T-cell (primary cell): ENCODE data around the gene FOXRED2. TPM values are rescaled to one million over a fixed set of nuclear protein-coding genes. Genes with fewer than 3 reads are reported as not detected.

Source experiments
- ATAC-seq, 4 experiments: fragments of 200-7000 bp in 3 of 4; fragments of 150-1000 bp in 1 of 4; cut with Tn5 transposase; replicated peaks in 1 of 4; 1 replicate in 3 of 4; 2 replicates in 1 of 4; pipeline ENCODE4 v1.10.0; 2021; ENCODE audit warnings: moderate library complexity in 3 of 4, mild to moderate bottlenecking in 2 of 4, moderate number of reproducible peaks in 1 of 4
- CTCF ChIA-PET, 2 donors: fragments of 300-600 bp; sonication (Branson Sonifier 250); formaldehyde crosslinking; loops; one replicate each; lab custom pipeline; 2022; ENCODE audit warnings: antibody characterized with exemption in 2 of 2; lab: Charles Lee
- POLR2A ChIA-PET, 2 donors: fragments of 300-600 bp; sonication (Branson Sonifier 250); formaldehyde crosslinking; loops; one replicate each; lab custom pipeline; 2022; ENCODE audit warnings: antibody characterized with exemption in 2 of 2; lab: Charles Lee
- DNase-seq, 35 experiments: peaks; one replicate each; pipeline versions ENCODE4 v3.0.0 to v3.0.0-alpha.2; 2013 to 2023
- H3K27ac ChIP-seq: one replicate; pipeline ENCODE4 v1.5.1; 2013; ENCODE audit warnings: low read length
- H3K27me3 ChIP-seq, 2 experiments: replicated peaks in 1 of 2; 1 replicate in 1 of 2; 2 replicates in 1 of 2; pipeline versions ENCODE4 v1.6.1 to v1.7.0; 2013; ENCODE audit warnings: low read length in 1 of 2, mixed read lengths in 1 of 2; ENCODE audit not compliant: control insufficient read depth in 2 of 2, insufficient read depth in 2 of 2; ENCODE audit errors: extremely low read depth in 1 of 2
- H3K36me3 ChIP-seq, 2 donors: 1 replicate in 1 of 2; 2 replicates in 1 of 2; pipeline versions ENCODE4 v1.6.1 to v1.7.0; 2013; ENCODE audit warnings: low read length in 1 of 2; ENCODE audit not compliant: control insufficient read depth in 2 of 2, insufficient read depth in 1 of 2; ENCODE audit errors: extremely low read depth in 1 of 2
- H3K4me1 ChIP-seq, 2 experiments: 1 replicate in 1 of 2; 2 replicates in 1 of 2; pipeline versions ENCODE4 v1.6.1 to v1.7.0; 2013; ENCODE audit warnings: low read length in 2 of 2, mixed read lengths in 1 of 2; ENCODE audit not compliant: insufficient read depth in 2 of 2, control insufficient read depth in 1 of 2; ENCODE audit errors: extremely low read depth in 1 of 2
- H3K4me3 ChIP-seq, 2 donors: 1 replicate in 1 of 2; 2 replicates in 1 of 2; pipeline versions ENCODE4 v1.5.1 to v1.7.0; 2013; ENCODE audit warnings: mild to moderate bottlenecking in 2 of 2, low read length in 1 of 2, moderate library complexity in 1 of 2; ENCODE audit not compliant: control insufficient read depth in 1 of 2; ENCODE audit errors: extremely low read depth in 1 of 2
- H3K9me3 ChIP-seq: 2 replicates; pipeline ENCODE4 v1.7.0; 2013
- H3K27ac Mint-ChIP-seq, 2 donors: one replicate each; pipeline ENCODE4 v1.8.0; 2020 to 2021; ENCODE audit warnings: mild to moderate bottlenecking in 2 of 2, mixed read lengths in 2 of 2
- H3K27me3 Mint-ChIP-seq, 2 donors: one replicate each; pipeline ENCODE4 v1.8.0; 2021 to 2022; ENCODE audit warnings: mixed read lengths in 2 of 2
- H3K36me3 Mint-ChIP-seq: one replicate; pipeline ENCODE4 v1.8.0; 2021; ENCODE audit warnings: mixed read lengths
- H3K4me1 Mint-ChIP-seq, 3 donors: one replicate each; pipeline ENCODE4 v1.8.0; 2020 to 2022; ENCODE audit warnings: mixed read lengths in 3 of 3, mild to moderate bottlenecking in 1 of 3
- H3K4me3 Mint-ChIP-seq, 3 donors: one replicate each; pipeline ENCODE4 v1.8.0; 2020 to 2022; ENCODE audit warnings: mild to moderate bottlenecking in 3 of 3, mixed read lengths in 3 of 3, moderate library complexity in 3 of 3
- H3K9me3 Mint-ChIP-seq, 3 donors: one replicate each; pipeline ENCODE4 v1.8.0; 2020 to 2022; ENCODE audit warnings: mixed read lengths in 3 of 3
- WGBS: methylation state at CpG from one replicate; pipeline ENCODE4 v1.1.5; 2013; ENCODE audit warnings: missing lambda C conversion rate; ENCODE audit not compliant: insufficient coverage; 5-methylcytosine and 5-hydroxymethylcytosine counted together
- total RNA-seq, 35 experiments: library from RNA in 6 of 35; stranded (reverse) in 6 of 35; fragments of 120-200 nt in 1 of 35; gene quantifications; one replicate each; pipeline versions ENCODE4 v1.2.1 to v1.2.4 and lab custom pipeline; 2013 to 2026

Gene FOXRED2
- total RNA-seq, 5 donors from 2014 or later (not counting 1 experiment from before 2014, with no cell fraction given): 1.7 to 5.0 (median 3.2) TPM

GRCh38 chr22:36510966-36511881 lies 4.4 kb upstream of the FOXRED2 start:
- H3K9me3 ChIP-seq: no peaks in the 10 kb centered on the region
- no peak overlapping the region for H3K27ac ChIP-seq
- Mint-ChIP-seq H3K27ac (peak overlapping the region in 1 of 2 donors; percentile 59), H3K9me3 (no peaks in the 10 kb centered on the region), H3K36me3 (peaks cover 49% of the 10 kb centered on the region), H3K4me3 (no peak overlapping the region), H3K27me3 (no peaks in the 10 kb centered on the region), H3K4me1 (peaks cover 10 to 14% (median 12%) of the 10 kb centered on the region in 3 donors)
- 82% methylated on average over 13 of the region's 17 CpGs for WGBS
- ATAC-seq (no peak), DNase-seq (peak in 19 of 35 experiments; percentile 10 to 58 (median 28))
- no peak overlapping the region for H3K4me3 ChIP-seq
- H3K4me1 ChIP-seq: peaks cover 7 to 12% of the 10 kb centered on the region in 2 experiments
- ChIA-PET POLR2A (interaction anchor here (0.6 to 2.0 kb wide), 3 partner anchors 10 to 272 kb away, joined by 3 to 8 read pairs (median 5); no protein-coding TSS in a partner anchor), CTCF (interaction anchor here in 1 of 2 donors (0.6 to 1.4 kb wide), 2 partner anchors 25 to 1162 kb away, joined by 4 to 5 read pairs; no protein-coding TSS in a partner anchor)
- H3K27me3 ChIP-seq: no peaks in the 10 kb centered on the region
- peaks cover 15 to 54% of the 10 kb centered on the region in 2 donors for H3K36me3 ChIP-seq

- H3K4me1 Mint-ChIP-seq: peaks cover 12 to 14% (median 14%) of the 10 kb centered on the region in 3 donors
- Histone ChIP-seq H3K36me3 (peaks cover 15 to 45% of the 10 kb centered on the region in 2 donors), H3K4me1 (peaks cover 7 to 16% of the 10 kb centered on the region in 2 experiments), H3K9me3 (no peaks in the 10 kb centered on the region), H3K27me3 (no peaks in the 10 kb centered on the region), H3K4me3 (no peak overlapping the region), H3K27ac (no peak overlapping the region)
- CTCF ChIA-PET: interaction anchor here (0.6 to 1.4 kb wide), 4 partner anchors 19 to 1176 kb away, joined by 3 to 5 read pairs (median 4); no protein-coding TSS in a partner anchor
- H3K27ac Mint-ChIP-seq: peak overlapping the region; percentile 22 to 55
- DNase-seq: no peak
- H3K4me3 Mint-ChIP-seq: no peak overlapping the region
- no peaks in the 10 kb centered on the region for H3K27me3 Mint-ChIP-seq
- POLR2A ChIA-PET: interaction anchor here (0.6 to 2.0 kb wide), 3 partner anchors 11 to 271 kb away, joined by 3 to 8 read pairs (median 5); no protein-coding TSS in a partner anchor
- H3K36me3 Mint-ChIP-seq: peaks cover 40% of the 10 kb centered on the region
- no peaks in the 10 kb centered on the region for H3K9me3 Mint-ChIP-seq
- ATAC-seq: no peak
- WGBS: 93% methylated on average over 2 of the region's 3 CpGs
Observed at GRCh38 chr22:36510384-36510783, 3.5 kb upstream of the FOXRED2 start.

- Mint-ChIP-seq H3K36me3 (peaks cover 19% of the 10 kb centered on the region), H3K9me3 (no peaks in the 10 kb centered on the region), H3K27me3 (no peaks in the 10 kb centered on the region), H3K27ac (peak overlapping the region; percentile 68 to 80), H3K4me1 (peaks cover 12 to 14% (median 14%) of the 10 kb centered on the region in 3 donors), H3K4me3 (peak overlapping the region; percentile 66 to 70 (median 67))
- DNase-seq: no peak
- 89% methylated on average over 3 of the region's 6 CpGs for WGBS
- Histone ChIP-seq H3K4me1 (peaks cover 7 to 16% of the 10 kb centered on the region in 2 experiments), H3K27me3 (no peaks in the 10 kb centered on the region), H3K4me3 (peak overlapping the region in 1 of 2 donors; percentile 50), H3K9me3 (no peaks in the 10 kb centered on the region), H3K36me3 (peaks cover 14 to 19% of the 10 kb centered on the region in 2 donors), H3K27ac (peak overlapping the region; percentile 51)
- ChIA-PET CTCF (interaction anchor here in 1 of 2 donors (0.7 kb wide), 1 partner anchor 15 kb away, joined by 3 read pairs; no protein-coding TSS in a partner anchor), POLR2A (interaction anchor here in 1 of 2 donors (0.5 kb wide), 1 partner anchor 14 kb away, joined by 7 read pairs; no protein-coding TSS in a partner anchor)
- no peak for ATAC-seq
Observed at GRCh38 chr22:36507518-36508010, 724 bp upstream of the FOXRED2 start.

GRCh38 chr22:36505998-36506635 lies 723 bp downstream of the FOXRED2 start:
- no peaks in the 10 kb centered on the region for H3K27me3 ChIP-seq
- H3K36me3 ChIP-seq: peaks cover 6 to 17% of the 10 kb centered on the region in 2 donors
- H3K9me3 ChIP-seq: no peaks in the 10 kb centered on the region
- H3K27ac ChIP-seq: peak overlapping the region; percentile 47
- ChIA-PET POLR2A (interaction anchor here in 1 of 2 donors (1.0 kb wide), 1 partner anchor 23 kb away, joined by 4 read pairs; no protein-coding TSS in a partner anchor), CTCF (no interaction called here)
- peaks cover 8 to 11% (median 10%) of the 10 kb centered on the region in 3 donors for H3K4me1 Mint-ChIP-seq
- peaks cover 7 to 16% of the 10 kb centered on the region in 2 experiments for H3K4me1 ChIP-seq
- no peaks in the 10 kb centered on the region for H3K9me3 Mint-ChIP-seq
- H3K4me3 Mint-ChIP-seq: peak overlapping the region; percentile 60 to 66 (median 63)
- peak overlapping the region; percentile 35 to 50 for H3K4me3 ChIP-seq
- WGBS: 95% methylated on average over 60 of the region's 60 CpGs
- no peak overlapping the region for H3K27ac Mint-ChIP-seq
- H3K27me3 Mint-ChIP-seq: no peaks in the 10 kb centered on the region
- no peak for DNase-seq
- peaks cover 7% of the 10 kb centered on the region for H3K36me3 Mint-ChIP-seq
- ATAC-seq: no peak

GRCh38 chr22:36497910-36498665 lies 8.8 kb downstream of the FOXRED2 start:
- 96% methylated on average over 18 of the region's 30 CpGs for WGBS
- H3K27ac Mint-ChIP-seq: no peak overlapping the region
- H3K27me3 Mint-ChIP-seq: no peaks in the 10 kb centered on the region
- Histone ChIP-seq H3K4me1 (peaks cover 2 to 5% of the 10 kb centered on the region in 2 experiments), H3K27ac (no peak overlapping the region), H3K9me3 (no peaks in the 10 kb centered on the region), H3K4me3 (no peak overlapping the region), H3K27me3 (no peaks in the 10 kb centered on the region), H3K36me3 (peaks cover 0 to 15% of the 10 kb centered on the region in 2 donors)
- no peaks in the 10 kb centered on the region for H3K9me3 Mint-ChIP-seq
- ATAC-seq (no peak), DNase-seq (no peak)
- CTCF ChIA-PET: no interaction called here
- POLR2A ChIA-PET: no interaction called here
- peaks cover 0 to 6% (median 6%) of the 10 kb centered on the region in 3 donors for H3K4me1 Mint-ChIP-seq
- peaks cover 12% of the 10 kb centered on the region for H3K36me3 Mint-ChIP-seq
- H3K4me3 Mint-ChIP-seq: no peak overlapping the region
